ENCODE results near the gene CLTB.

CLTB gene

GRCh38 chr5:176382721-176383120, 33.6 kb downstream of the CLTB start:
- no peak for DNase-seq (ENCODE audit: low read depth)

- no peak for DNase-seq (ENCODE audit: low read depth)
Observed at GRCh38 chr5:176381979-176382378, 34.4 kb downstream of the CLTB start.

GRCh38 chr5:176381423-176381822, 34.9 kb downstream of the CLTB start:
- DNase-seq (ENCODE audit: low read depth), result no peak

- no peak for DNase-seq (ENCODE audit: low read depth)
Observed at GRCh38 chr5:176379881-176380280, 36.5 kb downstream of the CLTB start.

- DNase-seq (ENCODE audit: low read depth), result no peak
Observed at GRCh38 chr5:176373100-176373818, 43.1 kb downstream of the CLTB start.

- no peak for DNase-seq (ENCODE audit: low read depth)
Observed at GRCh38 chr5:176371621-176372539, 44.5 kb downstream of the CLTB start.

GRCh38 chr5:176369934-176370711, 46.2 kb downstream of the CLTB start:
- DNase-seq (ENCODE audit: low read depth), result no peak

- DNase-seq (ENCODE audit: low read depth), result no peak
Observed at GRCh38 chr5:176368726-176369125, 47.6 kb downstream of the CLTB start.

GRCh38 chr5:176366232-176366894, 50.0 kb downstream of the CLTB start:
- DNase-seq (ENCODE audit: low read depth), result no peak

- DNase-seq (ENCODE audit: low read depth), result no peak
Observed at GRCh38 chr5:176365351-176366231, 50.7 kb downstream of the CLTB start, which contains the start of gene ARL10. Gene ARL10, plus strand, starts transcription at chr5:176365487. Its CDS starts 77 bp downstream, at chr5:176365564.

- DNase-seq (ENCODE audit: low read depth), result no peak
Observed at GRCh38 chr5:176364765-176365350, 51.5 kb downstream of the CLTB start.

GRCh38 chr5:176362233-176362490, 54.2 kb downstream of the CLTB start:
- no peak for DNase-seq (ENCODE audit: low read depth)

GRCh38 chr5:176361437-176362232, 54.7 kb downstream of the CLTB start, which contains the start of gene KIAA1191:
Gene KIAA1191, minus strand, starts transcription at chr5:176361764. Its CDS starts 2,256 bp downstream, at chr5:176359508.
- DNase-seq (ENCODE audit: low read depth), result peak; percentile 50

- no peak for DNase-seq (ENCODE audit: low read depth)
Observed at GRCh38 chr5:176360894-176361436, 55.4 kb downstream of the CLTB start.

GRCh38 chr5:176359658-176360057, 56.7 kb downstream of the CLTB start:
- DNase-seq (ENCODE audit: low read depth), result no peak

GRCh38 chr5:176356179-176356566, 60.2 kb downstream of the CLTB start:
- DNase-seq (ENCODE audit: low read depth), result no peak

GRCh38 chr5:176355400-176356178, 60.8 kb downstream of the CLTB start:
- no peak for DNase-seq (ENCODE audit: low read depth)

- DNase-seq (ENCODE audit: low read depth), result no peak
Observed at GRCh38 chr5:176353533-176353932, 62.8 kb downstream of the CLTB start.
